22Rv1 (cell line): ENCODE measurements around the gene CPS1.

ENCODE experiments used
- H3K27ac ChIP-seq: fragments of 450-650 bp; 2 replicates; pipeline ENCODE4 v1.5.1; 2017
- CTCF ChIP-seq: fragments of 450-650 bp; IDR thresholded peaks from 2 replicates; pipeline ENCODE4 v1.5.1; 2017; ENCODE audit warnings: mild to moderate bottlenecking
- ZFX ChIP-seq: fragments of 450-650 bp; IDR thresholded peaks from 2 replicates; pipeline ENCODE4 v1.6.1; 2017; ENCODE audit warnings: antibody characterized with exemption, borderline replicate concordance

The CPS1 gene

GRCh38 chr2:210671065-210671464, 114.7 kb downstream of the CPS1 start:
- H3K27ac ChIP-seq = no peak overlapping the region
- TF ChIP-seq CTCF = no peak
- TF ChIP-seq ZFX = no peak

GRCh38 chr2:210673117-210673516, 116.7 kb downstream of the CPS1 start:
- TF ChIP-seq ZFX (no peak), CTCF (no peak)
- no peak overlapping the region for H3K27ac ChIP-seq

- TF ChIP-seq ZFX (no peak), CTCF (no peak)
- no peak overlapping the region for H3K27ac ChIP-seq
Measured at GRCh38 chr2:210676067-210676466, 119.7 kb downstream of the CPS1 start.

GRCh38 chr2:210681491-210681890, 125.1 kb downstream of the CPS1 start:
- H3K27ac ChIP-seq = no peak overlapping the region
- TF ChIP-seq ZFX = no peak
- TF ChIP-seq CTCF = no peak

- no peak overlapping the region for H3K27ac ChIP-seq
Measured at GRCh38 chr2:210686401-210686800, 130.0 kb downstream of the CPS1 start.

GRCh38 chr2:210687786-210688470, 131.5 kb downstream of the CPS1 start:
- TF ChIP-seq ZFX = no peak
- TF ChIP-seq CTCF = no peak

More at GRCh38 chr2:210686401-210686800, 130.0 kb downstream of the CPS1 start:
- no peak for TF ChIP-seq CTCF
- TF ChIP-seq ZFX = no peak

GRCh38 chr2:210707900-210708299, 151.5 kb downstream of the CPS1 start:
- no peak overlapping the region for H3K27ac ChIP-seq
- TF ChIP-seq CTCF (no peak), ZFX (no peak)

More at GRCh38 chr2:210687786-210688470, 131.5 kb downstream of the CPS1 start:
- no peak overlapping the region for H3K27ac ChIP-seq
